ENCODE data around the gene PHC2.

- TF ChIP-seq ZNF704 (CRISPR knock-in tag; IDR thresholded peaks at IDR 0.05; ENCODE audit: borderline replicate concordance) (no peak), ZNF432 (CRISPR knock-in tag; IDR thresholded peaks at IDR 0.05; ENCODE audit: borderline replicate concordance) (no peak), POLR2A (IDR thresholded peaks at IDR 0.05; ENCODE audit: insufficient read depth in 1 of 2, low read depth in 2 of 2, low read length in 2 of 2) (no peak), PRDM15 (CRISPR knock-in tag; IDR thresholded peaks at IDR 0.05) (no peak), NFYC (CRISPR knock-in tag; IDR thresholded peaks at IDR 0.05) (no peak)
Observed at GRCh38 chr1:33446590-33446989, 15.7 kb upstream of the PHC2 start.

All from HepG2 (cell line).